Measurements from ENCODE around the gene ITGAE.
"Not testable (repeated sequence)": the region's sequence is repeated elsewhere in the genome, so short reads cannot be mapped to it uniquely, and the experiment has no call there.

ITGAE gene

DNA sequence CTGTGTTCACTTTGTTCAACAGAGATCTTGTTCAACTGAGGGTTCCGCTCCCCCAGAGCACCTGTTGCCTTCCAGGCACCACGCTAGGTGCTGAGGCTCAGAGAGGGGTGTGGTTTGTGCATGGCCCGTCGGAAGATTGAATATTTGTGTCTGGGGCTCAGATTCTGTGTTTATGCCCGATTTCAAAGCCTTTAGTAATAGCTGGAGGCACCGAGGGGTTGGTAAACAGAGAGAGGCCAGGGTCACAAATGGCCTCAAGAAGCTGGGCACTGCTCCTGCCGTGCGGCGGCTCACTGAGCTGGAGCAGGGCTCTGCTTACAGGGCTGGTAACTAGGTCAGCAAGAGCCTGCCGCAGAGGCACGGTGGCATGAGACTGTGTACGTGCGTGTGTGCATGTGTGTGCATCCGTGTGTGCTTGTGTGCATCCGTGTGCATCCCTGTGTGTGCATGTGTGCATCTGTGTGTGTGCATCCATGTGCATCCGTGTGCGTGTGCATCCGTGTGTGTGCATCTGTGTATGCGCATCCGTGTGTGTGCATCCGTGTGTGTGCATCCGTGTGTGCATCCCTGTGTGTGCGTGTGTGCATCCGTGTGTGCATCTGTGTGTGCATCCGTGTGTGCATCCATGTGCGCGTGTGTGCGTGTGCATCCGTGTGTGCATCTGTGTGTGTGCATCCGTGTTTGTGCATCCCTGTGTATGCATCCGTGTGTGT is 5.4 kb downstream of the ITGAE start:
- H3K4me3 ChIP-seq (ENCODE audit: low read depth, low read length): no peak overlapping the region
- TF ChIP-seq, protein P1, sequence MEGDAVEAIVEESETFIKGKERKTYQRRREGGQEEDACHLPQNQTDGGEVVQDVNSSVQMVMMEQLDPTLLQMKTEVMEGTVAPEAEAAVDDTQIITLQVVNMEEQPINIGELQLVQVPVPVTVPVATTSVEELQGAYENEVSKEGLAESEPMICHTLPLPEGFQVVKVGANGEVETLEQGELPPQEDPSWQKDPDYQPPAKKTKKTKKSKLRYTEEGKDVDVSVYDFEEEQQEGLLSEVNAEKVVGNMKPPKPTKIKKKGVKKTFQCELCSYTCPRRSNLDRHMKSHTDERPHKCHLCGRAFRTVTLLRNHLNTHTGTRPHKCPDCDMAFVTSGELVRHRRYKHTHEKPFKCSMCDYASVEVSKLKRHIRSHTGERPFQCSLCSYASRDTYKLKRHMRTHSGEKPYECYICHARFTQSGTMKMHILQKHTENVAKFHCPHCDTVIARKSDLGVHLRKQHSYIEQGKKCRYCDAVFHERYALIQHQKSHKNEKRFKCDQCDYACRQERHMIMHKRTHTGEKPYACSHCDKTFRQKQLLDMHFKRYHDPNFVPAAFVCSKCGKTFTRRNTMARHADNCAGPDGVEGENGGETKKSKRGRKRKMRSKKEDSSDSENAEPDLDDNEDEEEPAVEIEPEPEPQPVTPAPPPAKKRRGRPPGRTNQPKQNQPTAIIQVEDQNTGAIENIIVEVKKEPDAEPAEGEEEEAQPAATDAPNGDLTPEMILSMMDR (IDR thresholded peaks at IDR 0.05; ENCODE audit: borderline replicate concordance, insufficient read depth, low read depth, low read length): no peak

DNA sequence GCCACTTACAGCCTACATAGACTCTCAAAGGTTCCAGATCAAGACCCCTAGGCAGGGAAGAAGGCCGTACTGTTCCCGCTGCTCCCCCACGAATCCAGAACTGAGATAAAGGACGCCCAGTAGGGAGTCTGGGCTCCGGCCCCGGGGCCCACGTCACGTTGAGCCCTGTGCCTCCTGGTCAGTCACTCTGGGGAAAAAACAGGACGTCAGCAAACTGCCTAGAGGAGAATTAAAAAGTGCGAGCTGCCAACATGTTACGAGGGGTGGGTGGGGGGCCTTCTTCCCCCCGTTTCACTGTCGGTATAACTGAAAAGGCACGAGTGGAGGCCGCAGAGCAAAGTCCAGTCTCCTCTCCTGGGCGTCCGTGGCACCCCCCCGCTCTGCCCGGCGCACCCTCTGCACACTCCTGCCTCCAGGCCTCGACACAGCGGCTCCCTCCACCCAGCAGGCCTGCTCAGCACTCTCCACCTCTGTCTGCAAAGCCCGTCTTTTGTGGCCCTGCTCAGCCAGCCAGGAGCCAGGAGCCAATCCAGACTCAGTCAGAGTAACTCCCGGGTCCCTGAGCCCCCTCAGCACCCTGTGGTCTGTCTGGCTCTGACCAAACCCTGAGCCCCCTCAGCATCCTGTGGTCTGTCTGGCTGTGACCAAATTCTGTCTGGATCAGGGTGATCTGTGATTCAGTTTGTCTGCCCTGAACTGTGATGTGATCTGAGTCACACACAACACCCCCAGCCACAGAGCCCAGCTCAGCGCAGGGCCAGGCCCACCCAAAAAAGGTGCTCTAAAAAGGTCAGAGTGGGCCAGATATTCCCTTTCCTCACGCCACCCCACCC is 6.2 kb downstream of the ITGAE start:
- TF ChIP-seq, protein P1 (IDR thresholded peaks at IDR 0.05; ENCODE audit: borderline replicate concordance, insufficient read depth, low read depth, low read length): no peak
- no peak overlapping the region for H3K4me3 ChIP-seq (ENCODE audit: low read depth, low read length)

DNA sequence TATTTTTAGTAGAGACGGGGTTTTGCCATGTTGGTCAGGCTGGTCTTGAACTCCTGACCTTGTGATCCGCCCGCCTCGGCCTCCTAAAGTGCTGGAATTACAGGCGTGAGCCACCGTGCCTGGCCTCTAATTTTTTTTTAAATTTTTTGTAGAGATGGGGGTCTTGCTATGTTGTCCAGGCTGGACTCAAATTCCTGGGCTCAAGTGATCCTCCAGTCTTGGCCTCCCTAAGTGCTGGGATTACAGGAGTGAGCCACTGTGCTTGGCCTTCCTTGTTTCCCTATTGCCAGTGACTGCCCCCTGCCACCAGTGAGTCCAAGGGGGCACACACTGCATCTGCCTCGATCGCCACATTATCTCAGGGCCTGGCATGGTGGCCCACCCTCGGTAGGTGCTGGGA is 6.8 kb downstream of the ITGAE start:
- not testable (repeated sequence) for H3K4me3 ChIP-seq (ENCODE audit: low read depth, low read length)

DNA sequence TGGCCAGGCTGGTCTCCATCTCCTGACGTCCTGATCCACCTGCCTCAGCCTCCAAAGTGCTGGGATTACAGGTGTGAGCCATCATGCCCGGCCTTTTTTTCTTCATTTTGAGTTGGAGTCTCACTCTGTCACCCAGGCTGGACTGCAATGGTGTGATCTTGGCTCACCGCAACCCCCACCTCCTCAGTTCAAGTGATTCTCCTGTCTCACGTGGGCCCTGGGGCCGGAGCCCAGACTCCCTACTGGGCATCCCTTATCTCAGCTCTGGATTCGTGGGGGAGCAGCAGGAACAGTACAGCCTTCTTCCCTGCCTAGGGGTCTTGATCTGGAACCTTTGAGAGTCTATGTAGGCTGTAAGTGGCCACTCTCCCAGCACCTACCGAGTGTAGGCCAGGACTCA is 7.7 kb downstream of the ITGAE start:
- H3K4me3 ChIP-seq (ENCODE audit: low read depth, low read length): not testable (repeated sequence)

DNA sequence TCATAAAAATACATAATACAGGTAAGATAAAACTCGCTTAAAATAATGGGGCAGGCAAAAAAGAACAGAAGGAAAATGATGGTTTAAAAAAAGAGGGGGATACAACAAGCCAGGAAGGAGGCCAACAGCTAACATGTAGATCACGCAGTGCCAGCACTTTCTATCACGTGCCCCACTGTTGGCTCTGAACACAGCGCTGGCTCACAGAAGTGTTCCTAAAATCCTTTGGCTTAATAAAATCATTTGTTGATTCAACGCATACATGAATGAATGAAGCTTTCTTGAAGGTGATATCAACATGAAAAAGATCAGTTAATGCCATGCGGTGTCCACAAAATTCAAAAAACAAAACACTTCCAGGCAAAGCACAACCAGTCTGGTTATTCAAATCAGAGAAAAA is 8.5 kb downstream of the ITGAE start:
- TF ChIP-seq, protein P1 (IDR thresholded peaks at IDR 0.05; ENCODE audit: borderline replicate concordance, insufficient read depth, low read depth, low read length): no peak
- H3K4me3 ChIP-seq (ENCODE audit: low read depth, low read length): no peak overlapping the region

DNA sequence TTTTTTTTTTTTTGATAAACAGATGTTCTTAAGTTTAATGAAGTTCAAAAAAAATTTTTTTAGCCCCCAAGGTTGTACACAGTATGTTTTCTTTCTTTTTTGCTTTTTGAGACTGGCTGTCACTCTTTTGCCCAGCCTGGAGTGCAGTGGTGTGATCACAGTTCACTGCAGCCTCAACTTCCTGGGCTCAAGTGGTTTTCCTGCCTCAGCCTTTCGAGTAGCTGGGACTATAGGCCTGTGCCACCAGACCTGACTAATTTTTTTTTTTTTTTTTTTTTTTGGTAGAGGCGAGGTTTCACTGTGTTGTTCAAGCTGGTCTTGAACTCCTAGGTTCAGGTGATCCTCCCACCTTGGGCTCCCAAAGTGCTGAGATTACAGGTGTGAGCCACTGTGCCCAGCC is 12.8 kb downstream of the ITGAE start:
- TF ChIP-seq, protein P1 (IDR thresholded peaks at IDR 0.05; ENCODE audit: borderline replicate concordance, insufficient read depth, low read depth, low read length): no peak
- H3K4me3 ChIP-seq (ENCODE audit: low read depth, low read length): no peak overlapping the region

DNA sequence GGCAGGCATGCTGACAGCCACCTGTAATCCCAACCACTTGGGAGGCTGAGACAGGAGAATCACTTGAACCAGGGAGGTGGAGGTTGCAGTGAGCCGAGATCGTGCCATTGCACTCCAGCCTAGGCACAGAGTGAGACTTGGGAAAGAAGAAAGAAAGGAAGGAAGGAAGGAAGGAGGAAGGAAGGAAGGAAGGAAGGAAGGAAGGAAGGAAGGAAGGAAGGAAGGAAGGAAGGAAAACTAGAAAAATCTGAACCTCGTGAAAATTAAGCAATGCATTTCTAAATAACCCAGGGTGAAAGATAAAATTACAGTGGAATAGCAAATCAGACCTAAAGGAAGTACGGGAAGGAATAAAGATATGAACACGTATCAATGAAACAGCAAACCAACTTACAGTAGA is 15.7 kb downstream of the ITGAE start:
- H3K4me3 ChIP-seq (ENCODE audit: low read depth, low read length): not testable (repeated sequence)

DNA sequence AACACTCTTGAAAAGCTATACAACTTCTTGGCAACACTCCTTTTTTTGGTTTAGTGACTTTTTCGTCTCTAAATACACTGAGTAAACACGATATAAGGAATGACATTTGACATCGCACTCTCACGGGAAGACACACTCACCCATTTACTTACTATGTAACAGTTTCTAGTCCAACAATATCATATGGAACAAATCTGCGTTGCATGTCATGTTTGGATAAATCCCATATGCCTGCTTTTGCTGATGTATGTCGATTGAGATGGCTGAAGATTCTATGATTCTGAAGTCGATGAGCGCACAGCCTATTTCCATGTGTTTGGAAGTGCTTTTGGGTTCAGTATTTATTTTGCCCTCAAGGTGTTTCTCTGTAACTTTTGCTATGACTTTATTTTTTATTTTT is 18.2 kb downstream of the ITGAE start:
- H3K4me3 ChIP-seq (ENCODE audit: low read depth, low read length): no peak overlapping the region
- TF ChIP-seq, protein P1 (IDR thresholded peaks at IDR 0.05; ENCODE audit: borderline replicate concordance, insufficient read depth, low read depth, low read length): no peak

All from GM12875 (cell line).